ENCODE data around the gene PDCL3. TPM values are rescaled to one million over a fixed set of nuclear protein-coding genes. Genes with fewer than 3 reads are reported as not detected.
A peak's percentile ranks its signal among the peaks of the same experiment; 100 is the strongest.

PDCL3 gene
- total and polyA plus RNA-seq, 2 donors (not counting 1 experiment from before 2014, with no cell fraction given): 5.6 to 24.1 TPM

DNA sequence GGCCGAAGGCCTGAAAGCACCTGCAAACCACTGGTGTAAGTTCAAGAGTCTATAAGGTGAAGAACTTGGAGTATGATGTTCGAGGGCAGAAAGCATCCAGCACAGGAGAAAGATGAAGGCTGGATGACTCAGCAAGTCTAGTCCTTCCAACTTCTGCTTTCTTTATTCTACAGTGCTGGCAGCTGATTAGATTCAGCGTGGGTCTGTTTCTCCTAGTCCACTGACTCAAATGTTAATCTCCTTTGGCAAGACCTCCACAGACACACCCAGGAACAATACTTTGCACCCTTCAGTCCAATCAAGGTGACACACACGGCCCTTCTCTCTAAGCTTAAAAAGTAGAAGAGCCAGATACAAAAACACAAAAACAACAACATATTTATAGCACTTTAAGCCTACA lies 49.1 kb upstream of the PDCL3 start:
- H3K9me3 ChIP-seq (ENCODE audit: control extremely low read depth in 1 of 3, control insufficient read depth in 2 of 3, insufficient read depth in 1 of 3, low read length in 2 of 3): peaks cover 0 to 2% (median 0%) of the 10 kb centered on the region in 3 donors
- intact Hi-C loops (cut with micrococcal nuclease): no loop called here
- no peak overlapping the region for H3K9ac ChIP-seq (ENCODE audit: low read length)
- TF ChIP-seq, protein P1, sequence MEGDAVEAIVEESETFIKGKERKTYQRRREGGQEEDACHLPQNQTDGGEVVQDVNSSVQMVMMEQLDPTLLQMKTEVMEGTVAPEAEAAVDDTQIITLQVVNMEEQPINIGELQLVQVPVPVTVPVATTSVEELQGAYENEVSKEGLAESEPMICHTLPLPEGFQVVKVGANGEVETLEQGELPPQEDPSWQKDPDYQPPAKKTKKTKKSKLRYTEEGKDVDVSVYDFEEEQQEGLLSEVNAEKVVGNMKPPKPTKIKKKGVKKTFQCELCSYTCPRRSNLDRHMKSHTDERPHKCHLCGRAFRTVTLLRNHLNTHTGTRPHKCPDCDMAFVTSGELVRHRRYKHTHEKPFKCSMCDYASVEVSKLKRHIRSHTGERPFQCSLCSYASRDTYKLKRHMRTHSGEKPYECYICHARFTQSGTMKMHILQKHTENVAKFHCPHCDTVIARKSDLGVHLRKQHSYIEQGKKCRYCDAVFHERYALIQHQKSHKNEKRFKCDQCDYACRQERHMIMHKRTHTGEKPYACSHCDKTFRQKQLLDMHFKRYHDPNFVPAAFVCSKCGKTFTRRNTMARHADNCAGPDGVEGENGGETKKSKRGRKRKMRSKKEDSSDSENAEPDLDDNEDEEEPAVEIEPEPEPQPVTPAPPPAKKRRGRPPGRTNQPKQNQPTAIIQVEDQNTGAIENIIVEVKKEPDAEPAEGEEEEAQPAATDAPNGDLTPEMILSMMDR (IDR thresholded peaks at IDR 0.05): no peak
- no peak for TF ChIP-seq EZH2 (IDR thresholded peaks at IDR 0.05; ENCODE audit: borderline replicate concordance, insufficient read depth, low read depth, low read length, poor library complexity, severe bottlenecking)
- no peak overlapping the region for H3K4me3 ChIP-seq (ENCODE audit: control extremely low read depth in 1 of 5, extremely low read depth in 1 of 5, insufficient read depth in 1 of 5, low read depth in 2 of 5, low read length in 4 of 5)
- H3K4me1 ChIP-seq (ENCODE audit: control insufficient read depth in 2 of 2, insufficient read depth in 2 of 2, low read length in 2 of 2): no peaks in the 10 kb centered on the region
- peak overlapping the region; percentile 24 for H2AFZ ChIP-seq (ENCODE audit: insufficient read depth, low read depth, low read length, poor library complexity, severe bottlenecking)
- peaks cover 6% of the 10 kb centered on the region for H3K27me3 Mint-ChIP-seq
- ChIA-PET POLR2A (no interaction called here), CTCF (no interaction called here)
- WGBS (ENCODE audit: insufficient coverage): 22% methylated on average over 4 of the region's 4 CpGs
- no peaks in the 10 kb centered on the region for H4K20me1 ChIP-seq (ENCODE audit: control insufficient read depth, insufficient read depth, low read length, poor library complexity, severe bottlenecking)
- ATAC-seq (ENCODE audit: low read depth) (peak; percentile 53), DNase-seq (no peak)
- H3K4me1 Mint-ChIP-seq: peaks cover 8% of the 10 kb centered on the region
- no peak overlapping the region for H3K27ac ChIP-seq (ENCODE audit: low read length in 2 of 2)
- H3K4me3 Mint-ChIP-seq: no peak overlapping the region
- H3K27me3 ChIP-seq (replicated peaks in 1 of 4; ENCODE audit: control extremely low read depth in 1 of 4, control insufficient read depth in 3 of 4, insufficient read depth in 4 of 4, low read length in 3 of 4): no peaks in the 10 kb centered on the region
- H3K36me3 ChIP-seq (replicated peaks in 1 of 2; ENCODE audit: control extremely low read depth in 1 of 2, control insufficient read depth in 1 of 2, extremely low read depth in 1 of 2, insufficient read depth in 2 of 2, low read length in 1 of 2): no peaks in the 10 kb centered on the region
- H3K27ac Mint-ChIP-seq: no peak overlapping the region
- H3K4me2 ChIP-seq (replicated peaks; ENCODE audit: low read depth, low read length, poor library complexity, severe bottlenecking): no peak overlapping the region
- no peaks in the 10 kb centered on the region for H3K9me3 Mint-ChIP-seq (ENCODE audit: insufficient read depth)
- no peaks in the 10 kb centered on the region for H3K79me2 ChIP-seq (ENCODE audit: control insufficient read depth, insufficient read depth, low read length)

DNA sequence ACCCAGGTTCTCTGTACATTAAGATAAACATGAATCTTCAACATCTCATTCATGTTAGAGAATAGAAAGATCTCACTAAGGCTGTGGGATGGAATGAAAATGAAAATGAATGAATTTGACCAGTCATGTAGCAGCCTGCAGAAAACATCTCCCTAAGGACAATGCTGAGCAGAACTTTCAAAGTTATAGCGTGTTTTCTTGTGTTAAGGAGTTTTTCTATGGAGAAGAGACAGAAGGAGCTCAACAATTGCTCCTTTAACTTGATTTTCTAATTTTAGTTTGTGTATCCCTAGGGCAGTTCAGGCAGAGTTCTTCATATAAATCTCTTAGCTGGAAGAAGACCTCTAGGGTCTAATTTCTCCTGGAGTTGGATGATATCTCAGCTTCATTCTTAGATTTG lies 45.2 kb upstream of the PDCL3 start:
- no peak overlapping the region for H3K4me3 Mint-ChIP-seq
- H2AFZ ChIP-seq (ENCODE audit: insufficient read depth, low read depth, low read length, poor library complexity, severe bottlenecking): no peak overlapping the region
- no CpG with 5 or more reads among the region's 1 CpG for WGBS (ENCODE audit: insufficient coverage)

More for the DNA sequence above, 45.2 kb upstream of the PDCL3 start:
- Histone ChIP-seq H3K4me1 (ENCODE audit: control insufficient read depth in 2 of 2, insufficient read depth in 2 of 2, low read length in 2 of 2) (no peaks in the 10 kb centered on the region), H3K4me2 (replicated peaks; ENCODE audit: low read depth, low read length, poor library complexity, severe bottlenecking) (no peak overlapping the region), H3K4me3 (ENCODE audit: control extremely low read depth in 1 of 5, extremely low read depth in 1 of 5, insufficient read depth in 1 of 5, low read depth in 2 of 5, low read length in 4 of 5) (no peak overlapping the region), H3K36me3 (replicated peaks in 1 of 2; ENCODE audit: control extremely low read depth in 1 of 2, control insufficient read depth in 1 of 2, extremely low read depth in 1 of 2, insufficient read depth in 2 of 2, low read length in 1 of 2) (no peaks in the 10 kb centered on the region), H3K79me2 (ENCODE audit: control insufficient read depth, insufficient read depth, low read length) (no peaks in the 10 kb centered on the region), H3K27ac (ENCODE audit: low read length in 2 of 2) (no peak overlapping the region), H3K9me3 (ENCODE audit: control extremely low read depth in 1 of 3, control insufficient read depth in 2 of 3, insufficient read depth in 1 of 3, low read length in 2 of 3) (no peaks in the 10 kb centered on the region), H3K27me3 (replicated peaks in 1 of 4; ENCODE audit: control extremely low read depth in 1 of 4, control insufficient read depth in 3 of 4, insufficient read depth in 4 of 4, low read length in 3 of 4) (no peaks in the 10 kb centered on the region), H4K20me1 (ENCODE audit: control insufficient read depth, insufficient read depth, low read length, poor library complexity, severe bottlenecking) (no peaks in the 10 kb centered on the region), H3K9ac (ENCODE audit: low read length) (no peak overlapping the region)
- DNase-seq (no peak), ATAC-seq (ENCODE audit: low read depth) (no peak)
- Mint-ChIP-seq H3K27ac (no peak overlapping the region), H3K27me3 (peaks cover 18% of the 10 kb centered on the region), H3K4me1 (peaks cover 8% of the 10 kb centered on the region), H3K9me3 (ENCODE audit: insufficient read depth) (no peaks in the 10 kb centered on the region)
- intact Hi-C loops (cut with micrococcal nuclease): no loop called here
- TF ChIP-seq EZH2 (IDR thresholded peaks at IDR 0.05; ENCODE audit: borderline replicate concordance, insufficient read depth, low read depth, low read length, poor library complexity, severe bottlenecking): no peak
- TF ChIP-seq, protein P1 (IDR thresholded peaks at IDR 0.05): no peak
- POLR2A ChIA-PET: no interaction called here
- CTCF ChIA-PET: interaction anchor here (1.2 kb wide), 1 partner anchor 11 kb away, joined by 3 read pairs; no protein-coding TSS in a partner anchor

Data from B cell (primary cell).